ENCODE measurements around the gene CNTN1. TPM values are rescaled to one million over a fixed set of nuclear protein-coding genes. Genes with fewer than 3 reads are reported as not detected.

CNTN1 gene
- total RNA-seq, 1 experiment from 2014 or later = 3.0 TPM

DNA sequence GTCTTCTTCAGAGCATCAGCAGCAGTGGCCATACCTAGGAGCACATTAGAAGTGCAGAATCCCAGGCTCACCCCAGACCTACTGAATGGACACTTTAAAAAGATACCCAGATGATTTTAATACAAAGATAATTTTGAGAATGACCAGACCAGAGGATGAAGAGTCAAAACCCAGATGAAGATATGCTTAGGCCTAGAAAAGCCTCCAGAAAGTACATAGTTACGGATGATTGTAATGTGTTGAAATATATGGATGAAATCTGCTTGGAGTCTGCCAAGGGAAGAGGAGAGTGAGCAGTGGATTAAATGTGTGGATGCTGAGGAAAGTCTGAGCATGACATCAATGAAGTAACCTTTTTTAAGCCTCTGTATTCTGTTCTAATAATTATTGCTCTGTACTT, 245.7 kb downstream of the CNTN1 start:
- ATAC-seq (no peak), DNase-seq (ENCODE audit: low read depth, low spot score) (no peak)
- ChIA-PET CTCF (no interaction called here), POLR2A (no interaction called here), RAD21 (ENCODE audit: low non-redundant PET in 1 of 2, low total read pairs in 2 of 2, uncharacterized antibody in 2 of 2, unreplicated experiment in 2 of 2) (no interaction called here)
- Histone ChIP-seq H3K27me3 (ENCODE audit: insufficient read depth, low read length) (no peaks in the 10 kb centered on the region), H3K4me3 (replicated peaks in 1 of 2; ENCODE audit: low read depth in 1 of 2, low read length in 2 of 2) (no peak overlapping the region), H3K9me3 (ENCODE audit: control insufficient read depth in 1 of 2, insufficient read depth in 1 of 2, low read depth in 1 of 2, low read length in 2 of 2) (no peaks in the 10 kb centered on the region), H3K9ac (ENCODE audit: low read length) (no peak overlapping the region), H3K36me3 (ENCODE audit: control insufficient read depth in 1 of 2, insufficient read depth in 2 of 2, low read length in 2 of 2) (no peaks in the 10 kb centered on the region), H2AFZ (ENCODE audit: low read depth, low read length, poor library complexity, severe bottlenecking) (no peak overlapping the region), H3K4me2 (ENCODE audit: low read length) (no peak overlapping the region), H3K9me2 (ENCODE audit: insufficient read depth) (no peaks in the 10 kb centered on the region), H3K27ac (ENCODE audit: low read depth, low read length) (no peak overlapping the region), H4K20me1 (ENCODE audit: insufficient read depth) (no peaks in the 10 kb centered on the region), H3K4me1 (ENCODE audit: control insufficient read depth in 1 of 2, insufficient read depth in 2 of 2, low read length in 2 of 2) (no peaks in the 10 kb centered on the region), H3K79me2 (ENCODE audit: insufficient read depth, low read length) (no peaks in the 10 kb centered on the region)
- TF ChIP-seq EGR1 (IDR thresholded peaks at IDR 0.05; ENCODE audit: low read depth) (no peak), RAD21 (IDR thresholded peaks at IDR 0.05; ENCODE audit: low read depth) (no peak), POLR2AphosphoS5 (IDR thresholded peaks at IDR 0.05; ENCODE audit: low read depth, low read length) (no peak)
- TF ChIP-seq, protein P1, sequence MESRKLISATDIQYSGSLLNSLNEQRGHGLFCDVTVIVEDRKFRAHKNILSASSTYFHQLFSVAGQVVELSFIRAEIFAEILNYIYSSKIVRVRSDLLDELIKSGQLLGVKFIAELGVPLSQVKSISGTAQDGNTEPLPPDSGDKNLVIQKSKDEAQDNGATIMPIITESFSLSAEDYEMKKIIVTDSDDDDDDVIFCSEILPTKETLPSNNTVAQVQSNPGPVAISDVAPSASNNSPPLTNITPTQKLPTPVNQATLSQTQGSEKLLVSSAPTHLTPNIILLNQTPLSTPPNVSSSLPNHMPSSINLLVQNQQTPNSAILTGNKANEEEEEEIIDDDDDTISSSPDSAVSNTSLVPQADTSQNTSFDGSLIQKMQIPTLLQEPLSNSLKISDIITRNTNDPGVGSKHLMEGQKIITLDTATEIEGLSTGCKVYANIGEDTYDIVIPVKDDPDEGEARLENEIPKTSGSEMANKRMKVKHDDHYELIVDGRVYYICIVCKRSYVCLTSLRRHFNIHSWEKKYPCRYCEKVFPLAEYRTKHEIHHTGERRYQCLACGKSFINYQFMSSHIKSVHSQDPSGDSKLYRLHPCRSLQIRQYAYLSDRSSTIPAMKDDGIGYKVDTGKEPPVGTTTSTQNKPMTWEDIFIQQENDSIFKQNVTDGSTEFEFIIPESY (IDR thresholded peaks at IDR 0.05; ENCODE audit: extremely low read depth, insufficient replicate concordance, low read length) = no peak
- intact Hi-C loops (cut with micrococcal nuclease) = no loop called here
- BruUV-seq (replicated peaks) = no TSS peak

DNA sequence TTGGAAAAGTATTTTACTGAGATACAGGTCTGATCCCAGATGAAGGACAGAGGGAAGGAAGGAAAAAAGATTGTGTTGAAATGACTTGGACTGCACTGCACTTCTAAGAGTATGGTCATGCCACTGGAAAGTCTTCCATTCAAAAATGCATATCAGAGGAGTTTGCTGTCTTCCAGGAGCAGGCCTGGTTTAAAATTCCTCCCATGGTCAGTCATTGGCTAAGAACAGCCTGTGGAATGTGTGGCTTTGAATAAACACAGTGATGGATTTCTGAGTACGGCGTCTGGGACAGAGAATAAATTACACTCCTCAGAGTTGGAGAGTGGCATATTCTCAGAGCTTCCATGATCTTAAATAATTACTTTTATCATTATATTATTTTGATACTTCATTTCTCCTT, 250.1 kb downstream of the CNTN1 start:
- RAD21 ChIA-PET (ENCODE audit: low non-redundant PET in 1 of 2, low total read pairs in 2 of 2, uncharacterized antibody in 2 of 2, unreplicated experiment in 2 of 2) = no interaction called here
- H3K4me3 ChIP-seq (replicated peaks in 1 of 2; ENCODE audit: low read depth in 1 of 2, low read length in 2 of 2) = no peak overlapping the region
- no peak overlapping the region for H3K4me2 ChIP-seq (ENCODE audit: low read length)
- H3K9me2 ChIP-seq (ENCODE audit: insufficient read depth) = no peaks in the 10 kb centered on the region
- no peaks in the 10 kb centered on the region for H3K9me3 ChIP-seq (ENCODE audit: control insufficient read depth in 1 of 2, insufficient read depth in 1 of 2, low read depth in 1 of 2, low read length in 2 of 2)
- DNase-seq (ENCODE audit: low read depth, low spot score) = no peak
- no peaks in the 10 kb centered on the region for H4K20me1 ChIP-seq (ENCODE audit: insufficient read depth)
- CTCF ChIA-PET = no interaction called here
- H3K4me1 ChIP-seq (ENCODE audit: control insufficient read depth in 1 of 2, insufficient read depth in 2 of 2, low read length in 2 of 2) = no peaks in the 10 kb centered on the region
- no peaks in the 10 kb centered on the region for H3K79me2 ChIP-seq (ENCODE audit: insufficient read depth, low read length)
- BruUV-seq (replicated peaks) = no TSS peak
- no peak for ATAC-seq
- no peak overlapping the region for H3K9ac ChIP-seq (ENCODE audit: low read length)
- TF ChIP-seq SRF (IDR thresholded peaks at IDR 0.05; ENCODE audit: low read depth) (no peak), EGR1 (IDR thresholded peaks at IDR 0.05; ENCODE audit: low read depth) (no peak), YY1 (IDR thresholded peaks at IDR 0.05; ENCODE audit: extremely low read depth, insufficient replicate concordance, low read depth, low read length) (no peak), EZH2phosphoT487 (IDR thresholded peaks at IDR 0.05; ENCODE audit: borderline replicate concordance) (no peak), SIN3A (IDR thresholded peaks at IDR 0.05; ENCODE audit: low read depth) (no peak), SP1 (IDR thresholded peaks at IDR 0.05; ENCODE audit: low read depth) (no peak)
- TF ChIP-seq, protein P2, sequence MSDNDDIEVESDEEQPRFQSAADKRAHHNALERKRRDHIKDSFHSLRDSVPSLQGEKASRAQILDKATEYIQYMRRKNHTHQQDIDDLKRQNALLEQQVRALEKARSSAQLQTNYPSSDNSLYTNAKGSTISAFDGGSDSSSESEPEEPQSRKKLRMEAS (IDR thresholded peaks at IDR 0.05) = no peak
- POLR2A ChIA-PET = no interaction called here
- H3K27ac ChIP-seq (ENCODE audit: low read depth, low read length) = no peak overlapping the region
- no peaks in the 10 kb centered on the region for H3K36me3 ChIP-seq (ENCODE audit: control insufficient read depth in 1 of 2, insufficient read depth in 2 of 2, low read length in 2 of 2)
- H2AFZ ChIP-seq (ENCODE audit: low read depth, low read length, poor library complexity, severe bottlenecking) = no peak overlapping the region
- H3K27me3 ChIP-seq (ENCODE audit: insufficient read depth, low read length) = no peaks in the 10 kb centered on the region
- intact Hi-C loops (cut with micrococcal nuclease) = loop anchor here (10.0 kb wide), 2 partner anchors 1162 to 1432 kb away; no protein-coding TSS in a partner anchor

All from HCT116 (cell line).